K562 (cell line): ENCODE measurements around the gene SERINC5. TPM values are rescaled to one million over a fixed set of nuclear protein-coding genes. Genes with fewer than 3 reads are reported as not detected.

Experiments used
- ATAC-seq: fragments of 200-7000 bp; cut with Tn5 transposase; 3 replicates; pipeline ENCODE4 v1.9.1; 2020; ENCODE audit warnings: moderate library complexity
- BruUV-seq: library from RNA; stranded (reverse); fragments of 400-500 nt; replicated peaks from 2 replicates; lab custom pipeline; 2021; lab: Mats Ljungman, UMichigan
- CTCF ChIA-PET: fragments of 300-600 bp; formaldehyde crosslinking; extraction: SDS; loops from one replicate; lab custom pipeline; 2021; ENCODE audit warnings: low intra/inter-chr PET ratio; lab: Yijun Ruan, JAX
- POLR2A ChIA-PET: fragments of 300-600, 350-650 bp; sonication (Branson Sonifier 250); formaldehyde crosslinking; extraction: SDS; loops from one replicate; lab custom pipeline; 2021; ENCODE audit warnings: antibody characterized with exemption, inconsistent platforms; lab: Yijun Ruan, JAX
- DNase-seq, 4 experiments: peaks; one replicate each; pipeline versions ENCODE4 v3.0.0 to v3.0.0-alpha.2; 2011 to 2018; ENCODE audit warnings: low spot score in 3 of 4, mixed read lengths in 3 of 4; ENCODE audit errors: extremely low read depth in 1 of 4
- FAIRE-seq: peaks from 2 replicates; lab custom pipeline; 2011; peaks lifted over from hg19 to GRCh38; lab: Jason Lieb, UNC
- H2AFZ ChIP-seq: 2 replicates; pipeline ENCODE4 v1.6.0; 2011; ENCODE audit warnings: low read depth, low read length, control low read depth, inconsistent platforms
- H3K27ac ChIP-seq: fragments of 200-600 bp; 3 replicates; pipeline ENCODE4 v1.8.0; 2011; ENCODE audit warnings: low read depth, mild to moderate bottlenecking, control low read depth, inconsistent platforms, low read length, moderate library complexity, mixed read lengths; ENCODE audit errors: extremely low read depth
- H3K27me3 ChIP-seq, 2 experiments: fragments of 300-600 bp in 1 of 2; 2 replicates in 1 of 2; 3 replicates in 1 of 2; pipeline versions ENCODE4 v1.6.0 to v1.8.0; 2011; ENCODE audit warnings: inconsistent platforms in 2 of 2, low read length in 2 of 2, mild to moderate bottlenecking in 1 of 2, mixed read lengths in 1 of 2, moderate library complexity in 1 of 2; ENCODE audit not compliant: control insufficient read depth in 2 of 2, insufficient read depth in 2 of 2
- H3K36me3 ChIP-seq: fragments of 300-600 bp; 3 replicates; pipeline ENCODE4 v1.8.0; 2011; ENCODE audit warnings: mild to moderate bottlenecking, low read length, inconsistent platforms; ENCODE audit not compliant: control insufficient read depth, insufficient read depth
- H3K4me1 ChIP-seq, 2 experiments: fragments of 200-600 bp in 1 of 2; replicated peaks in 1 of 2; 2 replicates in 1 of 2; 3 replicates in 1 of 2; pipeline versions ENCODE4 v1.5.1 to v1.8.0; 2011; ENCODE audit warnings: inconsistent platforms in 2 of 2, low read length in 2 of 2, mild to moderate bottlenecking in 1 of 2, mixed read lengths in 1 of 2, moderate library complexity in 1 of 2; ENCODE audit not compliant: control insufficient read depth in 2 of 2, insufficient read depth in 2 of 2
- H3K4me2 ChIP-seq: 2 replicates; pipeline ENCODE4 v1.6.1; 2011; ENCODE audit warnings: low read length, control low read depth, inconsistent platforms, mixed read lengths; ENCODE audit not compliant: insufficient read depth
- H3K4me3 ChIP-seq: fragments of 200-600 bp; sonication (generic), shearing (Covaris generic); 2 replicates; pipeline ENCODE4 v1.5.1; 2016; ENCODE audit warnings: control low read depth, inconsistent platforms
- H3K79me2 ChIP-seq: fragments of 200-600 bp; 3 replicates; pipeline ENCODE4 v1.8.0; 2011; ENCODE audit warnings: low read length, inconsistent platforms; ENCODE audit not compliant: control insufficient read depth, insufficient read depth
- H3K9ac ChIP-seq, 2 experiments: 2 replicates each; pipeline versions ENCODE4 v1.6.0 to v1.6.1; 2011; ENCODE audit warnings: low read depth in 2 of 2, low read length in 2 of 2, control low read depth in 1 of 2, inconsistent platforms in 1 of 2, mild to moderate bottlenecking in 1 of 2, mixed read lengths in 1 of 2; ENCODE audit not compliant: insufficient read depth in 1 of 2
- H3K9me1 ChIP-seq: one replicate; pipeline ENCODE4 v1.6.0; 2011; ENCODE audit warnings: inconsistent platforms, mild to moderate bottlenecking, low read length, moderate library complexity; ENCODE audit not compliant: control insufficient read depth, insufficient read depth
- H3K9me3 ChIP-seq: replicated peaks from 2 replicates; pipeline ENCODE4 v1.5.1; 2011; ENCODE audit warnings: low read depth, low read length, inconsistent platforms; ENCODE audit not compliant: control insufficient read depth, insufficient read depth
- H4K20me1 ChIP-seq: replicated peaks from 2 replicates; pipeline ENCODE4 v1.6.1; 2011; ENCODE audit warnings: low read length, inconsistent platforms, mixed read lengths; ENCODE audit not compliant: control insufficient read depth, insufficient read depth
- BACH1 ChIP-seq: fragments of 200-800 bp; sonication (Bioruptor generic); IDR thresholded peaks from 2 replicates; pipeline ENCODE4 v1.6.1; 2016; ENCODE audit warnings: missing genetic modification characterization, missing compliant biosample characterization
- CLOCK ChIP-seq: fragments of 250-450 bp; sonication (Bioruptor Pico); IDR thresholded peaks from 2 replicates; pipeline ENCODE4 v1.4.0; 2020; ENCODE audit warnings: mild to moderate bottlenecking, moderate library complexity, borderline replicate concordance
- CXXC5 ChIP-seq: fragments of 250-450 bp; sonication (Bioruptor Pico); IDR thresholded peaks from 2 replicates; pipeline ENCODE4 v1.8.0; 2022; ENCODE audit warnings: inconsistent platforms, mild to moderate bottlenecking, moderate library complexity
- FOS ChIP-seq: IDR thresholded peaks from 3 replicates; pipeline ENCODE4 v1.6.1; 2011; ENCODE audit not compliant: insufficient read length; ENCODE audit errors: extremely low read depth
- GTF2A2 ChIP-seq: IDR thresholded peaks from 2 replicates; pipeline ENCODE4 v1.6.1; 2016; ENCODE audit warnings: mild to moderate bottlenecking, missing genetic modification characterization, missing compliant biosample characterization
- HDAC8 ChIP-seq: fragments of 450-650 bp; IDR thresholded peaks from 2 replicates; pipeline ENCODE4 v1.6.1; 2016; ENCODE audit warnings: mild to moderate bottlenecking, missing genetic modification characterization, moderate library complexity, missing compliant biosample characterization
- HNRNPH1 ChIP-seq: fragments of 200-400 bp; formaldehyde crosslinking; optimal IDR thresholded peaks from 2 replicates; pipeline ENCODE3; 2017; ENCODE audit warnings: low read depth, mild to moderate bottlenecking, low read length, moderate library complexity
- MEF2D ChIP-seq: conservative IDR thresholded peaks from 2 replicates; pipeline ENCODE4 v1.6.1; 2016; ENCODE audit warnings: low read depth, missing genetic modification characterization, missing compliant biosample characterization
- PTRF ChIP-seq: fragments of 450-650 bp; IDR thresholded peaks from 2 replicates; pipeline ENCODE4 v1.6.1; 2016; ENCODE audit warnings: mild to moderate bottlenecking, missing genetic modification characterization, missing compliant biosample characterization
- RBM15 ChIP-seq: fragments of 200-400 bp; formaldehyde crosslinking; IDR thresholded peaks from 2 replicates; pipeline ENCODE4 v1.6.1; 2018; ENCODE audit warnings: mild to moderate bottlenecking, low read length, moderate library complexity; ENCODE audit not compliant: insufficient read depth
- STAT5A ChIP-seq: IDR thresholded peaks from 2 replicates; pipeline ENCODE4 v1.6.1; 2012; ENCODE audit warnings: low read length, inconsistent platforms, borderline replicate concordance
- WGBS: fragments of 100-300 bp; shearing (Covaris generic); methylation state at CpG from one replicate; pipeline ENCODE4 v1.1.6; 2016; ENCODE audit warnings: low coverage, mixed read lengths; ENCODE audit not compliant: insufficient coverage; ENCODE audit errors: missing lambda C conversion rate; 5-methylcytosine and 5-hydroxymethylcytosine counted together
- in situ Hi-C: fragments of 300-500 bp; cut with MboI; formaldehyde crosslinking; loops from 4 replicates; pipeline ENCODE4 v1.15.0; 2018; ENCODE audit warnings: inconsistent platforms, mixed read lengths
- intact Hi-C: fragments of 100-400 bp; cut with micrococcal nuclease; formaldehyde crosslinking; loops from 2 replicates; pipeline ENCODE4 v1.14.2; 2022
- polyA plus RNA-seq, 8 experiments: library from polyadenylated mRNA; depleted of rRNA in 4 of 8; stranded (reverse) in 5 of 8; unstranded in 3 of 8; fragments of >200 nt; fragmentation: Nextera tagmentation in 2 of 8; fragmentation: Illumina TruSeq in 1 of 8; extraction: Ambion mirVana in 2 of 8; extraction: Trizol in 1 of 8; gene quantifications; 2 replicates each; pipeline versions ENCODE4 v1.2.1 to v1.2.3, GENCODE V29; 2011 to 2014; ENCODE audit warnings: inconsistent platforms in 1 of 8, missing spikeins in 1 of 8
- total RNA-seq, 7 experiments: library from RNA; depleted of rRNA in 6 of 7; stranded (reverse); fragments of >200 nt in 6 of 7; fragmentation: Illumina TruSeq in 2 of 7; extraction: Trizol in 2 of 7; gene quantifications; 2 replicates each; pipeline versions ENCODE4 v1.2.1 to v1.2.3, GENCODE V29; 2011 to 2021; ENCODE audit warnings: low replicate concordance in 1 of 7
- TF ChIP-seq, protein P1 (sequence below): fragments of 450-650 bp; IDR thresholded peaks from 2 replicates; pipeline ENCODE4 v1.6.1; 2017; ENCODE audit warnings: antibody characterized with exemption, mild to moderate bottlenecking

SERINC5 gene
- total and polyA plus RNA-seq, 9 of the 15 experiments (the other 6 are each of a cell fraction or from before 2014, with no cell fraction given), result 1.4 to 7.9 (median 3.7) TPM

- H3K27me3 ChIP-seq, result no peaks in the 10 kb centered on the region
- TF ChIP-seq PTRF (tag), result peak; percentile 85
- no peak for TF ChIP-seq FOS
- TF ChIP-seq CLOCK (CRISPR knock-in tag), result no peak
- TF ChIP-seq STAT5A, result peak; percentile 84
- peak; percentile 95 for TF ChIP-seq HDAC8 (tag)
- TF ChIP-seq HNRNPH1, result no peak
- TF ChIP-seq MEF2D (tag), result peak; percentile 76
- TF ChIP-seq GTF2A2 (tag), result 0 out of 2 replicates have a peak, but pooled peaks have one; percentile 64
- no peak for TF ChIP-seq RBM15
- peak; percentile 55 for TF ChIP-seq CXXC5 (CRISPR knock-in tag)
- TF ChIP-seq BACH1 (tag), result peak; percentile 33; the same call in 1 of the 2 replicates
- TF ChIP-seq, protein P1, sequence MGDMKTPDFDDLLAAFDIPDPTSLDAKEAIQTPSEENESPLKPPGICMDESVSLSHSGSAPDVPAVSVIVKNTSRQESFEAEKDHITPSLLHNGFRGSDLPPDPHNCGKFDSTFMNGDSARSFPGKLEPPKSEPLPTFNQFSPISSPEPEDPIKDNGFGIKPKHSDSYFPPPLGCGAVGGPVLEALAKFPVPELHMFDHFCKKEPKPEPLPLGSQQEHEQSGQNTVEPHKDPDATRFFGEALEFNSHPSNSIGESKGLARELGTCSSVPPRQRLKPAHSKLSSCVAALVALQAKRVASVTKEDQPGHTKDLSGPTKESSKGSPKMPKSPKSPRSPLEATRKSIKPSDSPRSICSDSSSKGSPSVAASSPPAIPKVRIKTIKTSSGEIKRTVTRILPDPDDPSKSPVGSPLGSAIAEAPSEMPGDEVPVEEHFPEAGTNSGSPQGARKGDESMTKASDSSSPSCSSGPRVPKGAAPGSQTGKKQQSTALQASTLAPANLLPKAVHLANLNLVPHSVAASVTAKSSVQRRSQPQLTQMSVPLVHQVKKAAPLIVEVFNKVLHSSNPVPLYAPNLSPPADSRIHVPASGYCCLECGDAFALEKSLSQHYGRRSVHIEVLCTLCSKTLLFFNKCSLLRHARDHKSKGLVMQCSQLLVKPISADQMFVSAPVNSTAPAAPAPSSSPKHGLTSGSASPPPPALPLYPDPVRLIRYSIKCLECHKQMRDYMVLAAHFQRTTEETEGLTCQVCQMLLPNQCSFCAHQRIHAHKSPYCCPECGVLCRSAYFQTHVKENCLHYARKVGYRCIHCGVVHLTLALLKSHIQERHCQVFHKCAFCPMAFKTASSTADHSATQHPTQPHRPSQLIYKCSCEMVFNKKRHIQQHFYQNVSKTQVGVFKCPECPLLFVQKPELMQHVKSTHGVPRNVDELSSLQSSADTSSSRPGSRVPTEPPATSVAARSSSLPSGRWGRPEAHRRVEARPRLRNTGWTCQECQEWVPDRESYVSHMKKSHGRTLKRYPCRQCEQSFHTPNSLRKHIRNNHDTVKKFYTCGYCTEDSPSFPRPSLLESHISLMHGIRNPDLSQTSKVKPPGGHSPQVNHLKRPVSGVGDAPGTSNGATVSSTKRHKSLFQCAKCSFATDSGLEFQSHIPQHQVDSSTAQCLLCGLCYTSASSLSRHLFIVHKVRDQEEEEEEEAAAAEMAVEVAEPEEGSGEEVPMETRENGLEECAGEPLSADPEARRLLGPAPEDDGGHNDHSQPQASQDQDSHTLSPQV, result peak; percentile 97
Measured at GRCh38 chr5:80259511-80260203, 3.8 kb upstream of the SERINC5 start.

More at GRCh38 chr5:80259511-80260203, 3.8 kb upstream of the SERINC5 start:
- TSS peak; percentile 1 for BruUV-seq
- no peaks in the 10 kb centered on the region for H3K36me3 ChIP-seq
- no peaks in the 10 kb centered on the region for H3K9me3 ChIP-seq
- ChIA-PET CTCF (no interaction called here), POLR2A (interaction anchor here (1.1 kb wide), 1 partner anchor 12 kb away, joined by 3 read pairs; no protein-coding TSS in a partner anchor)
- peak in 1 of 4 experiments; percentile 51 for DNase-seq
- intact Hi-C loops (loop anchor here (5.0 kb wide), 1 partner anchor 67 kb away; no protein-coding TSS in a partner anchor), in situ Hi-C loops (no loop called here)
- no peak for ATAC-seq
- no peak for FAIRE-seq
- H3K4me3 ChIP-seq, result no peak overlapping the region
- H3K9ac ChIP-seq, result no peak overlapping the region
- H2AFZ ChIP-seq, result 0 out of 2 replicates have a peak overlapping the region, but pooled peaks have one; percentile 33
- peaks cover 7 to 18% of the 10 kb centered on the region in 2 experiments; a peak in 4 of 5 replicates for H3K4me1 ChIP-seq
- WGBS, result 80% methylated on average over 6 of the region's 6 CpGs
- H4K20me1 ChIP-seq, result no peaks in the 10 kb centered on the region
- H3K27ac ChIP-seq, result no peak overlapping the region
- no peaks in the 10 kb centered on the region for H3K9me1 ChIP-seq
- H3K4me2 ChIP-seq, result no peak overlapping the region
- H3K79me2 ChIP-seq, result peaks cover 14% of the 10 kb centered on the region
